ENCODE data around the gene KCTD2. TPM values are rescaled to one million over a fixed set of nuclear protein-coding genes. Genes with fewer than 3 reads are reported as not detected.

Gene KCTD2
- total RNA-seq, 4 donors from 2014 or later = 22.5 to 38.3 (median 28.6) TPM

- H3K4me3 ChIP-seq (ENCODE audit: low read depth, poor library complexity, severe bottlenecking) = no peak overlapping the region
- intact Hi-C loops (cut with DNase I; ENCODE audit: low total_unique reads) = no loop called here
- no peak for DNase-seq (ENCODE audit: low spot score in 2 of 2)
- WGBS, 2 donors = 83 to 86% methylated on average over 13 of the region's 13 CpGs
- no peak for TF ChIP-seq POLR2A (IDR thresholded peaks at IDR 0.05)
- TF ChIP-seq, protein P1, sequence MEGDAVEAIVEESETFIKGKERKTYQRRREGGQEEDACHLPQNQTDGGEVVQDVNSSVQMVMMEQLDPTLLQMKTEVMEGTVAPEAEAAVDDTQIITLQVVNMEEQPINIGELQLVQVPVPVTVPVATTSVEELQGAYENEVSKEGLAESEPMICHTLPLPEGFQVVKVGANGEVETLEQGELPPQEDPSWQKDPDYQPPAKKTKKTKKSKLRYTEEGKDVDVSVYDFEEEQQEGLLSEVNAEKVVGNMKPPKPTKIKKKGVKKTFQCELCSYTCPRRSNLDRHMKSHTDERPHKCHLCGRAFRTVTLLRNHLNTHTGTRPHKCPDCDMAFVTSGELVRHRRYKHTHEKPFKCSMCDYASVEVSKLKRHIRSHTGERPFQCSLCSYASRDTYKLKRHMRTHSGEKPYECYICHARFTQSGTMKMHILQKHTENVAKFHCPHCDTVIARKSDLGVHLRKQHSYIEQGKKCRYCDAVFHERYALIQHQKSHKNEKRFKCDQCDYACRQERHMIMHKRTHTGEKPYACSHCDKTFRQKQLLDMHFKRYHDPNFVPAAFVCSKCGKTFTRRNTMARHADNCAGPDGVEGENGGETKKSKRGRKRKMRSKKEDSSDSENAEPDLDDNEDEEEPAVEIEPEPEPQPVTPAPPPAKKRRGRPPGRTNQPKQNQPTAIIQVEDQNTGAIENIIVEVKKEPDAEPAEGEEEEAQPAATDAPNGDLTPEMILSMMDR (IDR thresholded peaks at IDR 0.05) = no peak
These were observed 34.9 kb downstream of the KCTD2 start for GRCh38 chr17:75081611-75082540.

GRCh38 chr17:75082683-75083082 lies 35.7 kb downstream of the KCTD2 start:
- WGBS, 2 donors = 81 to 88% methylated on average over 6 of the region's 6 CpGs
- no peak overlapping the region for H3K4me3 ChIP-seq (ENCODE audit: low read depth, poor library complexity, severe bottlenecking)
- DNase-seq (ENCODE audit: low spot score in 2 of 2) = no peak
- intact Hi-C loops (cut with DNase I; ENCODE audit: low total_unique reads) = no loop called here
- TF ChIP-seq, protein P1 (IDR thresholded peaks at IDR 0.05) = no peak
- no peak for TF ChIP-seq POLR2A (IDR thresholded peaks at IDR 0.05)

DNA sequence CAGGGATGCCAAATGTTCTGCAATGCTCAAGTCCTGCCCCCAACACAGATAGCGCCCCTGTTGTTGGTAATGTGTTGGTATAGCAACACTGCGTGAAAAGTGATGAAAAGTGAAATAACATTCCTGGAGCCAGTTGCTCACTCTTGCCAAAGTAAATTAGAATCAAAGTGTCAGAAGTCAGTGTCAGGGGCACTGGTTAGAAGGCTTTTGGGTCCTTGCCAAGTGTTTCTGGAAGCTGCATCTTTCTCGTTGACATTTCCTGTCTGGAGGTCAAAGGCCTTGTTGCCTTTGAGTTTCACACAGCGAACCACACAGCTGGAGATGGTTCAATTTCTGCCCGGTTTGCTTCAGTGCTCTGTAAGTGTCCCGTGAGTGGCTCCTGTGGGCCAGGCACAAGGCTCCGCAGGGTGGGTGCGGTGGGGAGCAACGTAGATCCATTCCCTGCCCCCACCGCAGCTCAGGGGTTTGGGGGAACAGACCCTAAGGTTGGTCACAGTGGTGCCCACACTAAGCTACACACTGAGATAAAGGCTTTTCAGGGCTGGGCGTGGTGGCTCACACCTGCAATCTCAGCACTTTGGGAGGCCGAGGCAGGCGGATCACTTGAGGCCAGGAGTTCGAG lies 37.1 kb downstream of the KCTD2 start:
- no peak for TF ChIP-seq POLR2A (IDR thresholded peaks at IDR 0.05)
- TF ChIP-seq, protein P1 (IDR thresholded peaks at IDR 0.05) = no peak
- intact Hi-C loops (cut with DNase I; ENCODE audit: low total_unique reads) = no loop called here
- H3K4me3 ChIP-seq (ENCODE audit: low read depth, poor library complexity, severe bottlenecking) = no peak overlapping the region
- DNase-seq (ENCODE audit: low spot score in 2 of 2) = no peak
- WGBS, 2 donors = 59 to 70% methylated on average over 11 to 14 of the region's 14 CpGs

DNA sequence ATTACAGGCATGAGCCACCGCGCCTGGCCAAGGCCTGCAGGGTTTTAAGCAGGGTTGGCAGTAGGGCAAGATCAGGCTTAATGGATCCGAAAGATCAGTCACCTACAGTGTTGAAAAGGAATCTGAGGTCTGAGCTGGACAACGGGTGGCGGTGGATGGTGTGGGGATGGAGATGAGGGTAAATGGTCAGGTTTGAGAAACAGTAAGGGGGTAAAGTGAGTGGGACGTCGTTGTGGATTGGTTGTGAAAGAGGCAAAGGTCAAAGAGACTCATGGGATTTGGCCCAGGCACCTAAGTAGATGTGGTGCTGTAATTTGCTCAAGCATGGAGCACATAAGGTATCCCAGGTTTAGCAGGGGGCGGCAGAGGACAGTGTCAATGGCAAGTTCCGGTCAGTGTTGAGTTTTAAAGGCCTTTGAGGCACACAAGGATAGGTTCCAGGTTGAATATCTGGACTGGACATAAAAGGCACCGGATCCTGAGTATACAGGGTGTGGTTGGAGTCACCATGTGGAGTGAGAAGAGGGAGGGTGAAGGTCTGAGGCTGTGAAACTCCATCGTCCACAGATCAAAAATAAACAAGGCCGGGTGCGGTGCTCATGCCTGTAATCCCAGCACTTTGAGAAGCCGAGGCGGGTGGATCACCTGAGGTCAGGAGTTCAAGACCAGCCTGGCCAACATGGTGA lies 39.6 kb downstream of the KCTD2 start:
- no peak for TF ChIP-seq POLR2A (IDR thresholded peaks at IDR 0.05)
- TF ChIP-seq, protein P1 (IDR thresholded peaks at IDR 0.05) = no peak
- 75 to 79% methylated on average over 15 of the region's 15 CpGs for WGBS, 2 donors
- H3K4me3 ChIP-seq (ENCODE audit: low read depth, poor library complexity, severe bottlenecking) = no peak overlapping the region
- DNase-seq (ENCODE audit: low spot score in 2 of 2) = no peak
- intact Hi-C loops (cut with DNase I; ENCODE audit: low total_unique reads) = no loop called here

DNA sequence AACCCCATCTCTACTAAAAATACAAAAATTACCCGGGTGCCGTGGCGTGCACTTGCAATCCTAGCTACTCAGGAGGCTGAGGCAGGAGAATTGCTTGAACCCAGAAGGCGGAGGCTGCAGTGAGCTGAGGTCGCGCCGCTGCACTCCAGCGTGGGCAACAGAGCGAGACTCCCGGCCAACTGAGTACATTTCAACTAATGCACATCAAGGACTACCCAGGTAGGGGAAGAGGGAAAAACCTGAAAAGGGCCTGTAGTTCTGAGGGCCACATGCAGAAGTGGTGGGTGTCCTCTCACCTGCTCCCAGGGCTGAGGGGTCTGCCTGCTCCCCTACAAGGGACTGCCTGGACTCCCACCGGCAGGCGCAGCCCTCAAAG lies 40.1 kb downstream of the KCTD2 start:
- peak overlapping the region; percentile 56 for H3K4me3 ChIP-seq (ENCODE audit: low read depth, poor library complexity, severe bottlenecking)
- DNase-seq (ENCODE audit: low spot score in 2 of 2) = no peak
- intact Hi-C loops (cut with DNase I; ENCODE audit: low total_unique reads) = no loop called here
- TF ChIP-seq, protein P1 (IDR thresholded peaks at IDR 0.05) = no peak
- no peak for TF ChIP-seq POLR2A (IDR thresholded peaks at IDR 0.05)
- 49 to 55% methylated on average over 12 of the region's 12 CpGs for WGBS, 2 donors

All from lower leg skin (tissue), 4 donors.